Esophagus muscularis mucosa (tissue), 4 donors: ENCODE data around the gene SLC9A4. TPM values are rescaled to one million over a fixed set of nuclear protein-coding genes. Genes with fewer than 3 reads are reported as not detected.

ENCODE experiments used
- DNase-seq: peaks from one replicate; pipeline ENCODE4 v3.0.0-alpha.2; 2017; ENCODE audit errors: extremely low spot score
- H3K27ac ChIP-seq, 4 donors: fragments of 200-600 bp; sonication (generic); replicated peaks in 1 of 4; 1 replicate in 3 of 4; 2 replicates in 1 of 4; pipeline ENCODE4 v1.5.1; 2016 to 2019; ENCODE audit warnings: mild to moderate bottlenecking in 1 of 4
- H3K27me3 ChIP-seq, 4 donors: fragments of 200-600 bp; sonication (generic); one replicate each; pipeline versions ENCODE4 v1.5.1 to v1.6.0; 2016 to 2019
- H3K36me3 ChIP-seq, 4 donors: fragments of 200-600 bp; sonication (generic); one replicate each; pipeline ENCODE4 v1.5.1; 2016 to 2019
- H3K4me1 ChIP-seq, 4 donors: fragments of 200-600 bp; sonication (generic); one replicate each; pipeline ENCODE4 v1.5.1; 2016 to 2019
- H3K4me3 ChIP-seq, 4 donors: fragments of 200-600 bp; sonication (generic); 1 replicate in 2 of 4; 2 replicates in 2 of 4; pipeline ENCODE4 v1.5.1; 2016 to 2019; ENCODE audit warnings: mild to moderate bottlenecking in 4 of 4, moderate library complexity in 1 of 4
- H3K9me3 ChIP-seq, 4 donors: fragments of 200-600 bp; sonication (generic); 1 replicate in 3 of 4; 2 replicates in 1 of 4; pipeline ENCODE4 v1.5.1; 2016 to 2019
- CTCF ChIP-seq, 3 experiments: fragments of 200-600 bp in 2 of 3; fragments of 450-650 bp in 1 of 3; sonication (generic) in 2 of 3; IDR thresholded peaks; one replicate each; pipeline ENCODE4 v1.5.1; 2017 to 2019; ENCODE audit warnings: antibody characterized with exemption in 3 of 3, mild to moderate bottlenecking in 2 of 3, moderate library complexity in 1 of 3
- EP300 ChIP-seq: sonication (generic); formaldehyde crosslinking; IDR thresholded peaks from one replicate; pipeline ENCODE4 v1.6.1; 2017; ENCODE audit warnings: antibody characterized with exemption
- POLR2A ChIP-seq: fragments of 450-650 bp; IDR thresholded peaks from one replicate; pipeline ENCODE4 v1.6.1; 2017; ENCODE audit warnings: antibody characterized with exemption, moderate library complexity, mild to moderate bottlenecking, low read depth
- POLR2AphosphoS5 ChIP-seq, 2 donors: sonication (generic); formaldehyde crosslinking; IDR thresholded peaks; one replicate each; pipeline ENCODE4 v1.6.1; 2017; ENCODE audit warnings: antibody characterized with exemption in 2 of 2
- WGBS: methylation state at CpG from one replicate; pipeline ENCODE4 v1.1.5; 2018; 5-methylcytosine and 5-hydroxymethylcytosine counted together
- intact Hi-C: fragments of 100-400 bp; cut with DNase I; formaldehyde crosslinking; loops from one replicate; pipeline ENCODE4 v1.15.1; 2023
- total RNA-seq, 4 donors: library from RNA; depleted of rRNA; stranded (reverse); fragments of >200 nt; gene quantifications; one replicate each; pipeline versions ENCODE4 v1.1.0 to v1.2.1, GENCODE V29; 2016

SLC9A4 gene
- total RNA-seq, result not detected

- Histone ChIP-seq H3K27ac (no peak within 1 kb of the TSS), H3K4me3 (no peak within 1 kb of the TSS), H3K9me3 (peaks cover 0 to 14% (median 3%) of the 10 kb centered on the region in 4 donors), H3K27me3 (peaks cover 0 to 3% (median 0%) of the 10 kb centered on the region in 4 donors), H3K4me1 (no peaks in the 10 kb centered on the region), H3K36me3 (no peaks in the 10 kb centered on the region)
- peak; percentile 62 to 78 (median 67) for TF ChIP-seq CTCF (IDR thresholded peaks at IDR 0.05)
- TF ChIP-seq POLR2AphosphoS5 (IDR thresholded peaks at IDR 0.05), result no peak
- DNase-seq, result peak; percentile 85
- WGBS, result 8% methylated on average over 3 of the region's 3 CpGs
- intact Hi-C loops, result no loop called here
These were observed at the start of gene SLC9A4 for GRCh38 chr2:102473020-102473419. TSS of gene SLC9A4 (plus strand) at chr2:102473226. CDS start at chr2:102473760, 534 bp downstream.

- intact Hi-C loops, result no loop called here
- H3K27me3 ChIP-seq, result peaks cover 0 to 6% (median 0%) of the 10 kb centered on the region in 4 donors
- H3K27ac ChIP-seq, result no peak overlapping the region
- no peaks in the 10 kb centered on the region for H3K36me3 ChIP-seq
- H3K4me3 ChIP-seq, result no peak overlapping the region
- no peaks in the 10 kb centered on the region for H3K4me1 ChIP-seq
- WGBS, result 81% methylated on average over 2 of the region's 2 CpGs
- DNase-seq, result peak; percentile 39
- H3K9me3 ChIP-seq, result no peaks in the 10 kb centered on the region
- no peak for TF ChIP-seq EP300
- TF ChIP-seq POLR2AphosphoS5 (IDR thresholded peaks at IDR 0.05), result no peak
- TF ChIP-seq POLR2A, result no peak
- TF ChIP-seq CTCF (IDR thresholded peaks at IDR 0.05), result no peak
These were observed 49.7 kb upstream of the SLC9A4 start for GRCh38 chr2:102423368-102423767.

- Histone ChIP-seq H3K4me1 (no peaks in the 10 kb centered on the region), H3K27ac (no peak overlapping the region), H3K27me3 (peaks cover 0 to 5% (median 0%) of the 10 kb centered on the region in 4 donors), H3K4me3 (no peak overlapping the region), H3K9me3 (no peaks in the 10 kb centered on the region), H3K36me3 (no peaks in the 10 kb centered on the region)
- no peak for TF ChIP-seq CTCF (IDR thresholded peaks at IDR 0.05)
- TF ChIP-seq POLR2A, result no peak
- WGBS, result 57% methylated on average over 3 of the region's 3 CpGs
- peak; percentile 60 for DNase-seq
- intact Hi-C loops, result no loop called here
These were observed 48.3 kb upstream of the SLC9A4 start for GRCh38 chr2:102424754-102425153.

GRCh38 chr2:102425441-102426132, 47.4 kb upstream of the SLC9A4 start:
- WGBS, result 37% methylated on average over 5 of the region's 5 CpGs
- Histone ChIP-seq H3K36me3 (no peaks in the 10 kb centered on the region), H3K27ac (no peak overlapping the region), H3K27me3 (no peaks in the 10 kb centered on the region), H3K4me3 (no peak overlapping the region), H3K9me3 (no peaks in the 10 kb centered on the region), H3K4me1 (no peaks in the 10 kb centered on the region)
- TF ChIP-seq POLR2AphosphoS5 (IDR thresholded peaks at IDR 0.05) (no peak), CTCF (IDR thresholded peaks at IDR 0.05) (no peak), EP300 (no peak), POLR2A (no peak)
- intact Hi-C loops, result no loop called here
- no peak for DNase-seq

- intact Hi-C loops, result no loop called here
- H3K4me1 ChIP-seq, result no peaks in the 10 kb centered on the region
- TF ChIP-seq POLR2AphosphoS5 (IDR thresholded peaks at IDR 0.05) (no peak), CTCF (IDR thresholded peaks at IDR 0.05) (no peak)
- H3K27ac ChIP-seq, result no peak overlapping the region
- no peaks in the 10 kb centered on the region for H3K36me3 ChIP-seq
- 88% methylated on average over 1 of the region's 1 CpG for WGBS
- H3K27me3 ChIP-seq, result no peaks in the 10 kb centered on the region
- no peaks in the 10 kb centered on the region for H3K9me3 ChIP-seq
- no peak for DNase-seq
- no peak overlapping the region for H3K4me3 ChIP-seq
These were observed 45.8 kb upstream of the SLC9A4 start for GRCh38 chr2:102427249-102427648.
